ENCODE results near the gene PNPLA2.
A peak's percentile ranks its signal among the peaks of the same experiment; 100 is the strongest.

The PNPLA2 gene

GRCh38 chr11:837189-837989 lies 18.7 kb downstream of the PNPLA2 start:
- TF ChIP-seq, protein P1, sequence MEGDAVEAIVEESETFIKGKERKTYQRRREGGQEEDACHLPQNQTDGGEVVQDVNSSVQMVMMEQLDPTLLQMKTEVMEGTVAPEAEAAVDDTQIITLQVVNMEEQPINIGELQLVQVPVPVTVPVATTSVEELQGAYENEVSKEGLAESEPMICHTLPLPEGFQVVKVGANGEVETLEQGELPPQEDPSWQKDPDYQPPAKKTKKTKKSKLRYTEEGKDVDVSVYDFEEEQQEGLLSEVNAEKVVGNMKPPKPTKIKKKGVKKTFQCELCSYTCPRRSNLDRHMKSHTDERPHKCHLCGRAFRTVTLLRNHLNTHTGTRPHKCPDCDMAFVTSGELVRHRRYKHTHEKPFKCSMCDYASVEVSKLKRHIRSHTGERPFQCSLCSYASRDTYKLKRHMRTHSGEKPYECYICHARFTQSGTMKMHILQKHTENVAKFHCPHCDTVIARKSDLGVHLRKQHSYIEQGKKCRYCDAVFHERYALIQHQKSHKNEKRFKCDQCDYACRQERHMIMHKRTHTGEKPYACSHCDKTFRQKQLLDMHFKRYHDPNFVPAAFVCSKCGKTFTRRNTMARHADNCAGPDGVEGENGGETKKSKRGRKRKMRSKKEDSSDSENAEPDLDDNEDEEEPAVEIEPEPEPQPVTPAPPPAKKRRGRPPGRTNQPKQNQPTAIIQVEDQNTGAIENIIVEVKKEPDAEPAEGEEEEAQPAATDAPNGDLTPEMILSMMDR (IDR thresholded peaks at IDR 0.05; ENCODE audit: low read depth, low read length), result no peak
- H3K4me3 ChIP-seq (ENCODE audit: low read depth, low read length), result no peak overlapping the region

- TF ChIP-seq, protein P1 (IDR thresholded peaks at IDR 0.05; ENCODE audit: low read depth, low read length), result no peak
- no peak overlapping the region for H3K4me3 ChIP-seq (ENCODE audit: low read depth, low read length)
Observed at GRCh38 chr11:837990-838307, 19.2 kb downstream of the PNPLA2 start.

DNA sequence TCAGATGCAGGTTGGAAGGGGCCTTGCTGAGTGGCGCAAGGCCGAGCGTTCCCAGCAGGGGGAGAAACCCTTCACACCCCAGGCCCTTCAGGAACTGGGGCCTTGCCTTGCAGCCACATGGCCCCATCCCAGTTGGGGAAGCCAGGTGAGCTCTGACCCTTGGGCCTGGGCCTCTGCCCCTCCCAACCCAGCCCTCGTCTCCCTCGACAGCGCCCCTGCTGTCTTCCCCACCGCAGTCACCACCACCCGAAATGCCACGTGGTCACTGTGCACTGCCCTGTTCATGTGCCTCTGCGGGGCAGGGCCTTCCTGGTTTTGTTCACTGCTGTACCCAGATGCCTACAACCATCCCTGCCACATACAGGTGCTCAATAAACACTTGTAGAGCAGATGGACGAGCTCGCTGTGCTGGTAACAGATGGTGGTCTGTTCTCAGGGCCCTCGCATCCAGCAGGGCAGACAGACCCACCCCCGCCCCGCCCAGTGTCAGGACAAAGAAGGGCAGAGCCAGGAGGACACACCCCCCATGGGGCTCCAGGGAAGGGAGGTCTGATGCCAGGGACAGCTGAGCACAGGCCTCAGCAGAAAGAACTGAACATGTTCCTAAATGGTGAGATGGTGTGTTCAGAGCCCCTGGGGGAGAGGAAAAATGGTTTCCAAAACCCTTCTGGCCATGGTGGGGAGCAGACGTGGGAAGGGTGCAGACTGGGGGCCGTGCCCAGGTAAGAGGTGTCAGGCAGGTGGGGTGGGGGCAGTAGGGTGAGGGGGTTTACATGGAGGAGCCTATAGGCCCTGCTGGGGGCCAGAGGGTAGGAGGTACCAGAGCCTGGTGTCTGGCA lies 19.9 kb downstream of the PNPLA2 start:
- no peak overlapping the region for H3K4me3 ChIP-seq (ENCODE audit: low read depth, low read length)
- TF ChIP-seq, protein P1 (IDR thresholded peaks at IDR 0.05; ENCODE audit: low read depth, low read length), result no peak

DNA sequence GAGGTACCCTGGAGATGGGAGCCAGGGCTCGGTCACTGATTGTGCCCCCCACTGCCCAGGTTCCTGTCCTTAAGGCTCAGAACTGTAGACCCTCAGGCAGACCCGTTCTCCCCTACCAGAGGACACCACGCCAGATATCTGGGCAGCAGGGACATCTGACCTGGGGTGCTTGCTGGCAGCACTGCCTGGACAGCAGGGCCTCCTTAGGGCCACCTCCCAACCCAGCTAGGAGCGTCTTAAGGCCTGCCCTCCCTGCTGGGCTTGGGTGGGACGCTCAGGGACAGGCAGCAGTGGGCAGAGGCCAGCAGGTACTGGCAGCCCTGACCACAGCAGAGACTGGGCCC lies 20.5 kb downstream of the PNPLA2 start:
- no peak overlapping the region for H3K4me3 ChIP-seq (ENCODE audit: low read depth, low read length)
- TF ChIP-seq, protein P1 (IDR thresholded peaks at IDR 0.05; ENCODE audit: low read depth, low read length), result no peak

DNA sequence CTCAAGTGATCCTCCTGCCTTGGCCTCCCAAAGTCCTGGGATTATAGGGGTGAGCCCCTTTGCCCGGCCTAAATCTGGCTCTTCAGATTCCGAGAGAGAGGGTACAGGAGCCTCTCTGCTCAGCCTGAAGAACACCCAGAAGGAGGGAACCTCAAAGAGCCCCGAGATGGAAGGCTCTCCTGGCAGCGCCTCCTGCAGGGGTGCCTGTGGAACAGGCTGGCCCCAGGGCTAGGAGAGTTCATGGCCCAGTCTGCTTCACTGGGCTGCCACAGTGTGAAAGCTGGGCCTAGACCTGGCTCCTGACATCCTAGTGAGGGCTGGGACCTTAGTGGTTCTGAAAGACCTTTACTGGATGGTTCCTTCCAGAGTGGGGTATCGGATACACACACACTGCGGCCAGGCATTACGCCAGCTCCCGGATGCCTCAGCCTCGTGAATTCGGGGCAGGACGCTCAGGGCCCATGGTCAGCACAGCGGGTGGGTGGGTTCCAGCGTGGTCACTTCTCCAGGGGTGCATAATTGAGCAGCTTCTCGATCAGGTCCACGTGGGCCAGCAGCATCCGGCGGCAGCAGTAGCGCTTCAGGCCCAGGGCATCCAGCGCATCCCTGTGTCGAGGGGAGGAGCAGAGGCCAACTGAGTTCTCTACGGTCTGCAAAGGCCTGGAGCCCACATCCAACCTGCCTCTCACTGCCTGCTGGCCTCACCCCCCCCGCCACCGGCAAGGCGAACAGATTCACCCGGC lies 21.3 kb downstream of the PNPLA2 start:
- TF ChIP-seq, protein P1 (IDR thresholded peaks at IDR 0.05; ENCODE audit: low read depth, low read length), result peak; percentile 31
- no peak overlapping the region; the same call in 1 of the 2 replicates for H3K4me3 ChIP-seq (ENCODE audit: low read depth, low read length)

DNA sequence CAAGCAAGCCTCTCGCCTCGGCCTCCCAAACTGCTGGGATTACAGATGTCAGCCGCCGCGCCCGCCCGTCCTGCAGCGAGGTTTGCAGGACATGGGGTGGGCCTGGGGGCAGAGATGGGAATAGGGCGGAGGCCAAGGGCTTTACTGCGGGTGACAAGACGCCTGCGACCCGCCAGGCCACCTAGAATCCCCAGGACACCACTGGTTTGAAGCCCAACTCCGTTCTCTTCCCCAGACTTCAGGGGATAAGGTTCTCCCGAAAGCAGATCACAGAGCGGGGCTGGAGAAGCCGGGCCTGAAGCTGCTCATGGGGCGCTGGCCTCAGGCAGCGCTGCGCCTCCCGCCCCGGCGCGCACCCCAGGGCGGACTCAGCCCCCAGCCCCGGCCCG lies 23.3 kb downstream of the PNPLA2 start:
- TF ChIP-seq, protein P1 (IDR thresholded peaks at IDR 0.05; ENCODE audit: low read depth, low read length), result no peak
- H3K4me3 ChIP-seq (ENCODE audit: low read depth, low read length), result peak overlapping the region; percentile 94
